ENCODE data around the gene PTN. TPM values are rescaled to one million over a fixed set of nuclear protein-coding genes. Genes with fewer than 3 reads are reported as not detected.

The PTN gene
- polyA plus RNA-seq, 2 of the 4 experiments (the other 2 are of a cell fraction) = not detected

DNA sequence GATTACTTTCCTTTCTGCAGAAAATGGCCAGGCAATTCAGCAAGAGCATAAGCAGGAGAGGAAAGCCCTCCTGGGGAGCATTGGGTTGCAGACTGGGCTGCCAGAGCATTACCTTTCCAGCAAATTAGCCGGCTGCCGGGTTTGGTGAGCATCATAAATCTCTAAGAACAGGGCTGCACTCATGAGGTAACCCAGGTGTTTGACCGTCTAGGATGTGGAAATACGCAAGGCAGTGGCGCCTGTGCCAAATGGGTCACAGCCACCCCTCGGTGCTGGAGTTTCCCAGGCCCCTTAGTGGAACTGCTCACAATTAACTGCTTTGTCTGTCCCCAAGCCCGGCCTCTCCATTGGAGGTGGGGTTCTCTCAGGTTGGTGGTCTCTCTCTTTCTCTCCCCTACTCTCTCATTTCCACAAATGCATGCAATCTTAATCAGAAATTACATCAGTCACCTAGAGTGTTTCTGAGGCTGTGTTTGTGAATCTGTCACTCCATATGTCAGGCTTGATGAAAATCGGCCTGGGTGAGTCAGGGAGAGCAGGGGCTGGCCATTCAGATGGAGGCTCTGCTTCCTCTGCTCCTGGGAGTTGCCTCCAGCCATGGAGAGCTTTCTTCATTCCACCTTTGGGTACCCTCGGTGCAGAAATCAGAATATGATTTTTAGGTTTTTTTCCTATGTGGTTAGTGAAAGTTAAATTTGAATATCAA, 26.7 kb downstream of the PTN start:
- ChIA-PET CTCF (no interaction called here), POLR2A (no interaction called here)
- no peak for FAIRE-seq
- TF ChIP-seq SREBF2 (IDR thresholded peaks at IDR 0.05) = no peak
- ATAC-seq = no peak
- DNase-seq (ENCODE audit: low read depth in 1 of 2, low spot score in 1 of 2) = no peak
- Histone ChIP-seq H3K27ac (no peak overlapping the region), H3K4me3 (no peak overlapping the region), H3K4me2 (no peak overlapping the region), H3K9me3 (no peaks in the 10 kb centered on the region), H3K4me1 (no peaks in the 10 kb centered on the region)
- 11% methylated on average over 9 of the region's 9 CpGs for WGBS (ENCODE audit: missing lambda C conversion rate)

DNA sequence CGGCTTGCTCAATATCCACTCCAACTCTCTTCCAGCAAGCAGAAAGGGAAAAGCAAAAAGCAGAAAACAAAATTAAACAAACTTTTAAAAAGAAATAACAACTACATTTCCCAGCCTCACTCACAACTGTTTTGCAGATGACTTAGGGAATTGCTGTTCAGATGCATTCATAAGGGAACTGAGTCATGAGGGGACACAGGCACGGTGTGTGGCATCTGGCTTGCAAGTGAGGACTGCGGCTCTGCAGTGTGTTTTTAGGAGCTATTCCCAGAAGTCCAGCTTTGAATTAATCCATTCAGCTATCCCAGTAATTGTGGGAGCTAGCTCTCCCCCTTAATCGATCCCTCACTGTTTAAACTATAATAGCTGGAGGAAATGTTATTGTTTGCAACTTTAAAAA, 30.3 kb downstream of the PTN start:
- no peaks in the 10 kb centered on the region for H3K9me3 ChIP-seq
- no peak overlapping the region for H3K4me2 ChIP-seq
- H3K4me3 ChIP-seq = no peak overlapping the region
- no peak for TF ChIP-seq ZC3H11A (IDR thresholded peaks at IDR 0.05)
- TF ChIP-seq PHF8 (IDR thresholded peaks at IDR 0.05; ENCODE audit: borderline replicate concordance, low read depth) = no peak
- TF ChIP-seq POLR2A (IDR thresholded peaks at IDR 0.05; ENCODE audit: low read length) = no peak
- TF ChIP-seq, protein P1, sequence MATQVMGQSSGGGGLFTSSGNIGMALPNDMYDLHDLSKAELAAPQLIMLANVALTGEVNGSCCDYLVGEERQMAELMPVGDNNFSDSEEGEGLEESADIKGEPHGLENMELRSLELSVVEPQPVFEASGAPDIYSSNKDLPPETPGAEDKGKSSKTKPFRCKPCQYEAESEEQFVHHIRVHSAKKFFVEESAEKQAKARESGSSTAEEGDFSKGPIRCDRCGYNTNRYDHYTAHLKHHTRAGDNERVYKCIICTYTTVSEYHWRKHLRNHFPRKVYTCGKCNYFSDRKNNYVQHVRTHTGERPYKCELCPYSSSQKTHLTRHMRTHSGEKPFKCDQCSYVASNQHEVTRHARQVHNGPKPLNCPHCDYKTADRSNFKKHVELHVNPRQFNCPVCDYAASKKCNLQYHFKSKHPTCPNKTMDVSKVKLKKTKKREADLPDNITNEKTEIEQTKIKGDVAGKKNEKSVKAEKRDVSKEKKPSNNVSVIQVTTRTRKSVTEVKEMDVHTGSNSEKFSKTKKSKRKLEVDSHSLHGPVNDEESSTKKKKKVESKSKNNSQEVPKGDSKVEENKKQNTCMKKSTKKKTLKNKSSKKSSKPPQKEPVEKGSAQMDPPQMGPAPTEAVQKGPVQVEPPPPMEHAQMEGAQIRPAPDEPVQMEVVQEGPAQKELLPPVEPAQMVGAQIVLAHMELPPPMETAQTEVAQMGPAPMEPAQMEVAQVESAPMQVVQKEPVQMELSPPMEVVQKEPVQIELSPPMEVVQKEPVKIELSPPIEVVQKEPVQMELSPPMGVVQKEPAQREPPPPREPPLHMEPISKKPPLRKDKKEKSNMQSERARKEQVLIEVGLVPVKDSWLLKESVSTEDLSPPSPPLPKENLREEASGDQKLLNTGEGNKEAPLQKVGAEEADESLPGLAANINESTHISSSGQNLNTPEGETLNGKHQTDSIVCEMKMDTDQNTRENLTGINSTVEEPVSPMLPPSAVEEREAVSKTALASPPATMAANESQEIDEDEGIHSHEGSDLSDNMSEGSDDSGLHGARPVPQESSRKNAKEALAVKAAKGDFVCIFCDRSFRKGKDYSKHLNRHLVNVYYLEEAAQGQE (IDR thresholded peaks at IDR 0.05) = no peak
- no peak for TF ChIP-seq FOSL2 (IDR thresholded peaks at IDR 0.05)
- TF ChIP-seq FOSL2 (CRISPR knock-in tag; IDR thresholded peaks at IDR 0.05) = no peak
- no peak for TF ChIP-seq RARB (CRISPR knock-in tag; IDR thresholded peaks at IDR 0.05)
- TF ChIP-seq, protein P2, sequence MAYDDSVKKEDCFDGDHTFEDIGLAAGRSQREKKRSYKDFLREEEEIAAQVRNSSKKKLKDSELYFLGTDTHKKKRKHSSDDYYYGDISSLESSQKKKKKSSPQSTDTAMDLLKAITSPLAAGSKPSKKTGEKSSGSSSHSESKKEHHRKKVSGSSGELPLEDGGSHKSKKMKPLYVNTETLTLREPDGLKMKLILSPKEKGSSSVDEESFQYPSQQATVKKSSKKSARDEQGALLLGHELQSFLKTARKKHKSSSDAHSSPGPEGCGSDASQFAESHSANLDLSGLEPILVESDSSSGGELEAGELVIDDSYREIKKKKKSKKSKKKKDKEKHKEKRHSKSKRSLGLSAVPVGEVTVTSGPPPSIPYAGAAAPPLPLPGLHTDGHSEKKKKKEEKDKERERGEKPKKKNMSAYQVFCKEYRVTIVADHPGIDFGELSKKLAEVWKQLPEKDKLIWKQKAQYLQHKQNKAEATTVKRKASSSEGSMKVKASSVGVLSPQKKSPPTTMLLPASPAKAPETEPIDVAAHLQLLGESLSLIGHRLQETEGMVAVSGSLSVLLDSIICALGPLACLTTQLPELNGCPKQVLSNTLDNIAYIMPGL (CRISPR knock-in tag; IDR thresholded peaks at IDR 0.05; ENCODE audit: borderline replicate concordance) = no peak
- TF ChIP-seq SREBF2 (IDR thresholded peaks at IDR 0.05) = no peak
- no peak for TF ChIP-seq FOSB (CRISPR knock-in tag; IDR thresholded peaks at IDR 0.05)
- TF ChIP-seq, protein P3, sequence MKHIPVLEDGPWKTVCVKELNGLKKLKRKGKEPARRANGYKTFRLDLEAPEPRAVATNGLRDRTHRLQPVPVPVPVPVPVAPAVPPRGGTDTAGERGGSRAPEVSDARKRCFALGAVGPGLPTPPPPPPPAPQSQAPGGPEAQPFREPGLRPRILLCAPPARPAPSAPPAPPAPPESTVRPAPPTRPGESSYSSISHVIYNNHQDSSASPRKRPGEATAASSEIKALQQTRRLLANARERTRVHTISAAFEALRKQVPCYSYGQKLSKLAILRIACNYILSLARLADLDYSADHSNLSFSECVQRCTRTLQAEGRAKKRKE (CRISPR knock-in tag; IDR thresholded peaks at IDR 0.05; ENCODE audit: low read depth) = no peak
- TF ChIP-seq ZFP36 (IDR thresholded peaks at IDR 0.05; ENCODE audit: borderline replicate concordance, partially characterized antibody) = no peak
- TF ChIP-seq HOXB5 (CRISPR knock-in tag; IDR thresholded peaks at IDR 0.05) = no peak
- 22% methylated on average over 4 of the region's 4 CpGs for WGBS (ENCODE audit: missing lambda C conversion rate)
- ChIA-PET CTCF (interaction anchor here (0.6 kb wide), 1 partner anchor 390 kb away, joined by 3 read pairs; no protein-coding TSS in a partner anchor), POLR2A (no interaction called here)
- no peak for FAIRE-seq
- no peak for ATAC-seq
- no peak overlapping the region for H3K27ac ChIP-seq
- no peak for DNase-seq (ENCODE audit: low read depth in 1 of 2, low spot score in 1 of 2)
- no peaks in the 10 kb centered on the region for H3K4me1 ChIP-seq

DNA sequence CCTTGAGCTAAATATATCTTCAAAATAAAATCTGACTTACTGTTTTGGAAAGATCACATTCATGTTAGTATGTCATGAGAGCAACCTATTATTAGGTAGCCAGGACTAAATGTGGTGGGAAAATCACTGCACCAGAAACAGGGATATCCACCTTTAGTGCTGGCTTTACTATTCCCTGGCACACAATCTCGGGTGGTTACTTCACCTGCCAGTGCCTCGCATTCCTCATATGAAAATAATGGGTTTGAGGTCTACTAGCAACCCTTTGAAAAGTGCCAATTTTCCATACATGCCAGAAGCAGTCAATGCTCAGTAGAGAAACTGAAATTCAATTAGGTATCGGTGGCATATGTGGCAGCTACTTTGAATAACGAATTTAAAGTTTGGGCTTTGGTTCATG, 36.8 kb downstream of the PTN start:
- DNase-seq (ENCODE audit: low read depth in 1 of 2, low spot score in 1 of 2) (no peak), FAIRE-seq (no peak), ATAC-seq (no peak)
- Histone ChIP-seq H3K4me1 (no peaks in the 10 kb centered on the region), H3K4me2 (no peak overlapping the region), H3K27ac (no peak overlapping the region), H3K9me3 (no peaks in the 10 kb centered on the region), H3K4me3 (no peak overlapping the region)
- CTCF ChIA-PET = no interaction called here
- POLR2A ChIA-PET = no interaction called here
- WGBS (ENCODE audit: missing lambda C conversion rate) = under 1% methylated on average over 4 of the region's 4 CpGs
- TF ChIP-seq, protein P4, sequence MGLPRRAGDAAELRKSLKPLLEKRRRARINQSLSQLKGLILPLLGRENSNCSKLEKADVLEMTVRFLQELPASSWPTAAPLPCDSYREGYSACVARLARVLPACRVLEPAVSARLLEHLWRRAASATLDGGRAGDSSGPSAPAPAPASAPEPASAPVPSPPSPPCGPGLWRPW (IDR thresholded peaks at IDR 0.05) = no peak
- TF ChIP-seq, protein P3 (CRISPR knock-in tag; IDR thresholded peaks at IDR 0.05; ENCODE audit: low read depth) = no peak
- TF ChIP-seq NR3C1 (IDR thresholded peaks at IDR 0.05) = no peak
